Left ventricle myocardium inferior (tissue), 1 donor: ENCODE results near the gene SLC8A1. TPM values are rescaled to one million over a fixed set of nuclear protein-coding genes. Genes with fewer than 3 reads are reported as not detected.

Source experiments
- DNase-seq: peaks from one replicate; pipeline ENCODE4 v3.0.0-alpha.2; 2020
- H3K27ac ChIP-seq: fragments of 200-600 bp; replicated peaks from 2 replicates; pipeline ENCODE4 v1.8.0; 2021
- H3K27me3 ChIP-seq: fragments of 200-600 bp; 2 replicates; pipeline ENCODE4 v1.8.0; 2021; ENCODE audit warnings: low read depth
- H3K36me3 ChIP-seq: fragments of 200-600 bp; 2 replicates; pipeline ENCODE4 v1.8.0; 2021
- H3K4me1 ChIP-seq: fragments of 200-600 bp; 2 replicates; pipeline ENCODE4 v1.8.0; 2021
- H3K4me3 ChIP-seq: fragments of 200-600 bp; 2 replicates; pipeline ENCODE4 v1.8.0; 2021; ENCODE audit warnings: mild to moderate bottlenecking, moderate library complexity
- H3K9me3 ChIP-seq: fragments of 200-600 bp; replicated peaks from 2 replicates; pipeline ENCODE4 v1.8.0; 2021
- CTCF ChIP-seq: fragments of 200-600 bp; IDR thresholded peaks from 2 replicates; pipeline ENCODE4 v1.8.0; 2021; ENCODE audit warnings: antibody characterized with exemption, mild to moderate bottlenecking, borderline replicate concordance
- intact Hi-C: fragments of 100-400 bp; cut with micrococcal nuclease; formaldehyde crosslinking; loops from one replicate; pipeline ENCODE4 v1.11.0; 2022
- total RNA-seq: library from RNA; stranded (reverse); fragmentation: NEBNext Ultra II Directional; extraction: Animal tissue kit (Norgen Biotek cat#: 25700); gene quantifications from one replicate; pipeline ENCODE4 v1.2.1, GENCODE V29; 2021
- donor health status: DM: no; HTN: yes; CAD: no; lungs with severe emphysema.

SLC8A1 gene
- total RNA-seq, 1 donor from 2014 or later: 990 TPM

- no peak for DNase-seq
- TF ChIP-seq CTCF: no peak
- no peak overlapping the region for H3K4me3 ChIP-seq
- peaks cover 20% of the 10 kb centered on the region for H3K36me3 ChIP-seq
- peak overlapping the region; percentile 8 for H3K27ac ChIP-seq
- H3K4me1 ChIP-seq: peaks cover 35% of the 10 kb centered on the region
- intact Hi-C loops: no loop called here
- no peaks in the 10 kb centered on the region for H3K9me3 ChIP-seq
- no peaks in the 10 kb centered on the region for H3K27me3 ChIP-seq
These were observed 336.0 kb downstream of the SLC8A1 start for GRCh38 chr2:40115894-40116293.

GRCh38 chr2:40115348-40115747, 336.5 kb downstream of the SLC8A1 start:
- H3K27ac ChIP-seq: peak overlapping the region; percentile 8
- intact Hi-C loops: no loop called here
- no peak for TF ChIP-seq CTCF
- no peak overlapping the region for H3K4me3 ChIP-seq
- H3K27me3 ChIP-seq: no peaks in the 10 kb centered on the region
- H3K4me1 ChIP-seq: peaks cover 32% of the 10 kb centered on the region
- peaks cover 20% of the 10 kb centered on the region for H3K36me3 ChIP-seq
- no peaks in the 10 kb centered on the region for H3K9me3 ChIP-seq
- no peak for DNase-seq

GRCh38 chr2:40113997-40114396, 337.9 kb downstream of the SLC8A1 start:
- TF ChIP-seq CTCF: no peak
- intact Hi-C loops: no loop called here
- Histone ChIP-seq H3K27ac (peak overlapping the region; percentile 22), H3K4me3 (no peak overlapping the region), H3K36me3 (peaks cover 20% of the 10 kb centered on the region), H3K27me3 (no peaks in the 10 kb centered on the region), H3K4me1 (peaks cover 28% of the 10 kb centered on the region), H3K9me3 (no peaks in the 10 kb centered on the region)
- no peak for DNase-seq

GRCh38 chr2:40113272-40113968, 338.5 kb downstream of the SLC8A1 start:
- no peaks in the 10 kb centered on the region for H3K9me3 ChIP-seq
- intact Hi-C loops: no loop called here
- H3K4me3 ChIP-seq: no peak overlapping the region
- H3K27ac ChIP-seq: peak overlapping the region; percentile 22
- TF ChIP-seq CTCF: no peak
- H3K27me3 ChIP-seq: no peaks in the 10 kb centered on the region
- DNase-seq: no peak
- H3K36me3 ChIP-seq: peaks cover 20% of the 10 kb centered on the region
- H3K4me1 ChIP-seq: peaks cover 28% of the 10 kb centered on the region

GRCh38 chr2:40109381-40109780, 342.5 kb downstream of the SLC8A1 start:
- H3K36me3 ChIP-seq: peaks cover 2% of the 10 kb centered on the region
- no peak for DNase-seq
- no peaks in the 10 kb centered on the region for H3K27me3 ChIP-seq
- H3K27ac ChIP-seq: no peak overlapping the region
- no peak for TF ChIP-seq CTCF
- H3K9me3 ChIP-seq: no peaks in the 10 kb centered on the region
- intact Hi-C loops: no loop called here
- no peak overlapping the region for H3K4me3 ChIP-seq
- peaks cover 28% of the 10 kb centered on the region for H3K4me1 ChIP-seq
